GM18526 (cell line): ENCODE data around the gene COL3A1.

ENCODE experiments used
- POLR2A ChIP-seq: IDR thresholded peaks from 3 replicates; pipeline ENCODE4 v1.6.1; 2011; ENCODE audit not compliant: insufficient read length; ENCODE audit errors: extremely low read depth

The COL3A1 gene

GRCh38 chr2:189024901-189025618, 50.9 kb downstream of the COL3A1 start:
- no peak for TF ChIP-seq POLR2A

- no peak for TF ChIP-seq POLR2A
Observed at GRCh38 chr2:189037518-189037917, 63.3 kb downstream of the COL3A1 start.

- no peak for TF ChIP-seq POLR2A
Observed at GRCh38 chr2:189045836-189046235, 71.7 kb downstream of the COL3A1 start.

GRCh38 chr2:189046320-189046719, 72.1 kb downstream of the COL3A1 start:
- TF ChIP-seq POLR2A, result no peak

- TF ChIP-seq POLR2A, result no peak
Observed at GRCh38 chr2:189047171-189047888, 73.2 kb downstream of the COL3A1 start.

- TF ChIP-seq POLR2A, result no peak
Observed at GRCh38 chr2:189048189-189048588, 74.0 kb downstream of the COL3A1 start.

GRCh38 chr2:189049709-189050164, 75.6 kb downstream of the COL3A1 start:
- TF ChIP-seq POLR2A, result no peak

GRCh38 chr2:189050165-189050712, 76.1 kb downstream of the COL3A1 start:
- TF ChIP-seq POLR2A, result no peak

- no peak for TF ChIP-seq POLR2A
Observed at GRCh38 chr2:189056200-189057106, 82.3 kb downstream of the COL3A1 start.

- no peak for TF ChIP-seq POLR2A
Observed at GRCh38 chr2:189057316-189057715, 83.1 kb downstream of the COL3A1 start.

- TF ChIP-seq POLR2A, result no peak
Observed at GRCh38 chr2:189060096-189060642, 86.0 kb downstream of the COL3A1 start.
